Fibroblast of mammary gland (primary cell): Measurements from ENCODE around the gene PPP6R3.

Experiments
- DNase-seq: peaks from one replicate; pipeline ENCODE4 v3.0.0-alpha.2; 2010; ENCODE audit warnings: low read depth
- H3K4me3 ChIP-seq: 2 replicates; pipeline ENCODE4 v1.5.1; 2011; ENCODE audit warnings: low read depth, mild to moderate bottlenecking, low read length, moderate library complexity; ENCODE audit not compliant: control insufficient read depth
- TF ChIP-seq, protein P1 (sequence below): conservative IDR thresholded peaks from 2 replicates; pipeline ENCODE4 v1.5.1; 2011; ENCODE audit warnings: low read depth, low read length, inconsistent platforms; ENCODE audit not compliant: control insufficient read depth, insufficient read depth

PPP6R3 gene

DNA sequence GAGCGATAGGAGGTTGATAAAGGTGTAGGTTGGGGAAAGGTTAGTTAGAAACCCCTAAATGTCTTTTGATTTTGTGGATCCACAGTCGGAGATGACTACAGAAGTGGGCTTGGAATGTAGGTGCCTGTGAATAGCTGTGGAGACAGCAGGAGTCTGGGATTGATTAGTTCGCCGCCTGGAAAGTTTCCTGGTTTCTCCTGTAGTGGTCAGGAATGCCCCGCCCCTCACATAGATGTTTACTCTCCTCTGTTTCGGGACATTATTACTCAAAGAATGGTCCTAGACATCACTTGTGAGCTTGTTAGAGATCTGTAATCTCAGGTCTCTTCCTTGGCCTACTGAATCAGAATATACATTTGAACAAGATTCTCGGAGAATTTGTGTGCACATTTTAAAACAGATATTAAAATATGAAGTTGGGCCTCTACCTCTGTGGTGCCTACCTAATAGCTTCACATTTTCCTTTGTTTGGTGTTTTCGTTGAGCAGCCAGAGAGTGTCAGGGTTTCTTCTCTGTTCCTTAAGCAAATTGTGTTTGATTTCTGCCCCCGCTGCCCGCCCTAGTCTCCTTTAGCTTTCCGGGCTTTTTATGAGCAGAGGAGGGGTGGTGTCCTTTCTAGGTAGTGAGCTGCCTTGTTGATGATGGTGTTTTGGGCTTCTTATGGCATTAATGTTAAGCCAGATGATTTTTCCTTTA, 89.4 kb downstream of the PPP6R3 start:
- peak; percentile 78 for DNase-seq
- TF ChIP-seq, protein P1, sequence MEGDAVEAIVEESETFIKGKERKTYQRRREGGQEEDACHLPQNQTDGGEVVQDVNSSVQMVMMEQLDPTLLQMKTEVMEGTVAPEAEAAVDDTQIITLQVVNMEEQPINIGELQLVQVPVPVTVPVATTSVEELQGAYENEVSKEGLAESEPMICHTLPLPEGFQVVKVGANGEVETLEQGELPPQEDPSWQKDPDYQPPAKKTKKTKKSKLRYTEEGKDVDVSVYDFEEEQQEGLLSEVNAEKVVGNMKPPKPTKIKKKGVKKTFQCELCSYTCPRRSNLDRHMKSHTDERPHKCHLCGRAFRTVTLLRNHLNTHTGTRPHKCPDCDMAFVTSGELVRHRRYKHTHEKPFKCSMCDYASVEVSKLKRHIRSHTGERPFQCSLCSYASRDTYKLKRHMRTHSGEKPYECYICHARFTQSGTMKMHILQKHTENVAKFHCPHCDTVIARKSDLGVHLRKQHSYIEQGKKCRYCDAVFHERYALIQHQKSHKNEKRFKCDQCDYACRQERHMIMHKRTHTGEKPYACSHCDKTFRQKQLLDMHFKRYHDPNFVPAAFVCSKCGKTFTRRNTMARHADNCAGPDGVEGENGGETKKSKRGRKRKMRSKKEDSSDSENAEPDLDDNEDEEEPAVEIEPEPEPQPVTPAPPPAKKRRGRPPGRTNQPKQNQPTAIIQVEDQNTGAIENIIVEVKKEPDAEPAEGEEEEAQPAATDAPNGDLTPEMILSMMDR: no peak
- no peak overlapping the region for H3K4me3 ChIP-seq

DNA sequence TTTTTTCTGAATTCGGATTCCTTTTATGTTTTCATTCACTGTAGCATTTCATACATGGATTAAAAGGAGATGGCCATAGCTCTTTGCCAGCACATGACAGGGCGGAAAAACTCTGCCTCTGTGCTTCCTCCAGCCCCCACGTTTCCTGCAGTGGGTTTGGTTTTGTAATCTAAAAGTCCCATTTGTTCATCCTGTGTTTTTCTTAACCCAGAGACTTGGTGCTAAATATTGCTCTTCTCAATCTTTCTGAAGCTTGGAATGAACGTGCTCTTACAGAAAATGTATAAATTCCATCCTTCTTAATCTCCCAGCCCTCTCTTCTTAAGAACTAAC, 89.9 kb downstream of the PPP6R3 start:
- H3K4me3 ChIP-seq: no peak overlapping the region
- DNase-seq: peak; percentile 29
- TF ChIP-seq, protein P1: no peak

DNA sequence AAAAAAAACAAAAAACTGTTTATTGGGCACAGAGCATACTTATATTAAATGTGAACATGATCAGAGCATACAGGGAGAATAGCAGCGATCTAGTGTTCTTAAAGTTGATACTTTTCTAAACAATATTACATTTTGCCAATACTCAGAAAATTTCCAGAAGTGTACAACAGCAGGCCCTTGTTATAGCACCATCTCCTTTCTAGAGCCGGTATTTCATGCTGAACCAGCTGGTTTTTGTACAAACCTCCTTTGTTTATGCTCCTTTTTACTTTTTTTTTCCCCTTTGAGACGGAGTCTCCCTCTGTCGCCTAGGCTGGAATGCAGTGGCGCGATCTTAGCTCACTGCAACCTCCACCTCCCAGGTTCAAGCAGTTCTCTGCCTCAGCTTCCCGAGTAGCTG, 90.7 kb downstream of the PPP6R3 start:
- no peak for DNase-seq
- TF ChIP-seq, protein P1: no peak
- no peak overlapping the region for H3K4me3 ChIP-seq

DNA sequence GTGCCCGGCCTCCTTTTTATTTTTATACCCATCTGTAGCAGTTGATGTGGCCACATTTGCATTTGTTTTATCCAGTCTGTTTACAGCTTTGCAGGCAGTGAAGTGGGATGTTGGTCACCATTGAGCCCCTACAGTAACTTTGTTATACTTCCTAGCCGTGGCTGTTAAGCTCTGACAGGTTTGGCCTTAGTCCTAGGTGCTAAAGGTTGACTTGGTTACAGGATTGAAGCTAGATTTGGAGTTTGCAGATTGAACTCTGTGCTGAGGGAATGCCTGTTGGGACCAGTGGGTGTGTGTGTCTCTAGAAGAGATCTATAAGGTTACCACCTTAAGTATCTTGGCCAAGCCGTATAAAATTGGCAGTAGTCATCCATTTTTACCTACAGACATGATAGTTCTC, 91.2 kb downstream of the PPP6R3 start:
- TF ChIP-seq, protein P1: no peak
- no peak for DNase-seq
- no peak overlapping the region for H3K4me3 ChIP-seq

DNA sequence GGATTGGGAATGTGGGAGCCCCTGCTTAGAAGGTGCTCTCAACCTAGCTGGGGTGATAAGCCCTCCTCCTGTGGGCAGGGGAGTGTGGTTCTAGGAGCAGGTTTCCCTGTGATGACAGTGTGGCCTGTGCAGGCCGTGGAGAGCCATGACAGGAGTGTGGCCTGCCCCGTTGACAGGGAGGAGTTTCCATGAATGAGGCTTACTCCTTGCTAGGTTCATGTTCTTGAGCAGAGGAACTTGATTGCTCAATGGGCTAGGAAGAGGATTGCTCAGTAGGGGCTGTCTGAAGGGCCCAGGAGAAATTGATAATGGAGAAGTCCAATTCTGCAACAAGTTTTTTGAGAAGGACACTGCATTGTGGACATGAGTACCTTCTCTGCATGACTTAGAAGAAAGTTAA, 92.0 kb downstream of the PPP6R3 start:
- DNase-seq: no peak
- TF ChIP-seq, protein P1: no peak
- no peak overlapping the region for H3K4me3 ChIP-seq

DNA sequence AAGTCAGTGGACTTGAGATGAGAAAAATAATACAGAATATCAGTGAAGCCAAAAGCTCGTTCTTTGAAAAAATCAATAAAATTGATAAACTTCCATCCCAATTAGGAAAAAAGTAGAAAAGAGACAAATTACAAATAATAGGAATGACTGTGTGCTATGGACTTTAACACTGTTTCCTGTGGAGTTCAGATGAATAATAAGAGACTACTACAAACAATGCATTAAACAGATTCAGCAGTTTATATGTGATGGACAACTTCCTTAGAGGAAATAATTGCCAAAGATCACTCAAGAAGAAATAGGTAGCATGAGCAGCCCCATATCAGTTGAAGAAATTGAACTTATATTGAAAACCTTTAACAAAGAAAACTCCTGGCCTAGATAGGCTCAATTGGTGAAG, 99.7 kb downstream of the PPP6R3 start:
- H3K4me3 ChIP-seq: no peak overlapping the region
- TF ChIP-seq, protein P1: no peak
- DNase-seq: no peak

DNA sequence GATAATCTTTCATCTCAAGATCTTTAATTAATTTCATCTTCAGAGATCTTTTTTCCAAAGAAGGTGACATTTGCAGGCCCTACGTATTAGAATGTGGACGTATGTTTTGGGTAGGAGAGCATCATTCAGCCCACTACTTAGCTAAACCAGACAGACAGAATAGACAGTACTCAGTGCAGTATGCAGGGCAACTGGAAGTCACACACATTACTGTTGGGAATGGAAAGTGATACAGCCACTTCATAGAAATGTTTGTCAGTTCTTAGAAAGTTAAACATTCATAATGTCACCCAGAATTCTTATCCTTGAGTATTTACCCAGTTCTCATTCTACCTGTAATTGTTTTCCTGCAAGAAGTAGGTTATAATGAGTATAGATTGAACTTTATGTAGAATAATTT, 102.9 kb downstream of the PPP6R3 start:
- no peak for DNase-seq
- TF ChIP-seq, protein P1: no peak
- no peak overlapping the region for H3K4me3 ChIP-seq
